ENCODE results near the gene TBC1D13. TPM values are rescaled to one million over a fixed set of nuclear protein-coding genes. Genes with fewer than 3 reads are reported as not detected.

TBC1D13 gene
- total and polyA plus RNA-seq, 2 of the 4 experiments (the other 2 are of a cell fraction) = 9.1 to 26.4 TPM

DNA sequence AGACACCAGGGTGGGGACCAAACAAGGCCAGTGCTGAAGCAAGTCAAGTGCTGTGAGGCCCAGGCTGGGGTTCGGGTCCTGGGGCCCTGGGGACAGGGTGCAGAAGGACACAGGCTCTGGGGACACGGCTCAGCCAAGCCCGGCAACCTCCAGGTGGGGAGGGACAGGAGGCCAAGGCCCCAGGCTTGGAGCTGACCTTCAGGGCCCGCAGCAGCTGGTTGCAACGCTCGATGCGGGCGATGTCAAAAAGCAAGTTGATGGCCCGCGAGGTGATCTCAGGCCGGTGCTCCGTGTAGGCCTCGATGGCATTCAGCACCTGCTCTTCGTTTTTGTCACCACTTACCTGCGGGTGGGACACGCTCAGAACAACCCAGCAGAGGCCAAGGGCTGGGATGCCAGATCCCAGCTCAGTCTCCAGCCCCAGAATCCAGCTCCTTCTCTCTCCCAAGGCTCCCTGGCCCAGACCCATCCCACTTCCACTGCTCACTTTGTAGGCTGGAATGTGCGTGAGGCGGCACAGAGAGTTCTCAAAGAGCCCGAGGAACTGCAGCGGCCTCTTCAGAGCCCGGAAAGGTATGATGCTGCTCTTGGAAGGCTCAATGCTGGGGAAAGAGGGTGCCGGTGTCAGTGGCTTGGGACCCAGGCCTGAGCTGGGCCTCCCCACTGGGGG, 36.0 kb upstream of the TBC1D13 start:
- in situ Hi-C loops (cut with MboI; ENCODE audit: low sequenced_read_pairs) (no loop called here), dilution Hi-C loops (cut with HindIII; ENCODE audit: low sequenced_read_pairs, unreplicated experiment) (no loop called here), intact Hi-C loops (cut with micrococcal nuclease) (no loop called here)
- Histone ChIP-seq H3K27ac (ENCODE audit: insufficient read depth, low read length) (no peak overlapping the region), H2BK15ac (ENCODE audit: low read depth, low read length) (no peak overlapping the region), H2BK20ac (ENCODE audit: low read depth, low read length) (no peak overlapping the region), H3K9ac (ENCODE audit: low read depth, low read length) (no peak overlapping the region), H3K14ac (replicated peaks; ENCODE audit: low read depth, low read length) (no peak overlapping the region), H2BK120ac (ENCODE audit: low read depth, low read length) (no peak overlapping the region), H4K8ac (ENCODE audit: low read depth in 2 of 2, low read length in 2 of 2) (no peak overlapping the region), H3K9me1 (ENCODE audit: insufficient read depth, low read length) (peaks cover 4% of the 10 kb centered on the region; the same call in 1 of the 2 replicates), H4K20me1 (ENCODE audit: insufficient read depth, low read length) (no peaks in the 10 kb centered on the region), H2AK5ac (ENCODE audit: low read depth, low read length) (no peak overlapping the region), H3K27me3 (ENCODE audit: control insufficient read depth, insufficient read depth, low read length) (no peaks in the 10 kb centered on the region), H3K9me3 (ENCODE audit: control insufficient read depth, insufficient read depth, low read length) (no peaks in the 10 kb centered on the region), H3K79me1 (ENCODE audit: low read depth in 1 of 2, low read length in 2 of 2) (peaks cover 4 to 8% of the 10 kb centered on the region in 2 experiments; a peak in 2 of 4 replicates), H4K5ac (ENCODE audit: low read depth, low read length) (no peak overlapping the region), H3K4me3 (ENCODE audit: insufficient read depth, low read depth, low read length) (no peak overlapping the region), H4K91ac (ENCODE audit: insufficient read depth, low read depth, low read length) (no peak overlapping the region), H3K4me2 (ENCODE audit: low read depth, low read length) (no peak overlapping the region), H3K36me3 (ENCODE audit: control insufficient read depth, insufficient read depth, low read length) (peaks cover 46% of the 10 kb centered on the region), H2AFZ (replicated peaks; ENCODE audit: low read length, poor library complexity) (no peak overlapping the region), H3K4ac (ENCODE audit: low read depth, low read length) (no peak overlapping the region), H3K4me1 (ENCODE audit: control insufficient read depth, insufficient read depth, low read length) (no peaks in the 10 kb centered on the region), H2BK5ac (ENCODE audit: low read depth, low read length, poor library complexity, severe bottlenecking) (no peak overlapping the region), H3K56ac (ENCODE audit: extremely low read depth, insufficient read depth, low read length) (no peak overlapping the region), H2AK9ac (replicated peaks; ENCODE audit: low read depth, low read length, poor library complexity) (no peak overlapping the region), H3K23ac (ENCODE audit: low read depth, low read length) (no peak overlapping the region), H3K18ac (ENCODE audit: low read depth, low read length) (no peak overlapping the region)
- DNase-seq (no peak), ATAC-seq (ENCODE audit: low read depth) (no peak)
- TF ChIP-seq NFE2L2 (IDR thresholded peaks at IDR 0.05; ENCODE audit: low read depth, low read length) = no peak
- TF ChIP-seq, protein P1, sequence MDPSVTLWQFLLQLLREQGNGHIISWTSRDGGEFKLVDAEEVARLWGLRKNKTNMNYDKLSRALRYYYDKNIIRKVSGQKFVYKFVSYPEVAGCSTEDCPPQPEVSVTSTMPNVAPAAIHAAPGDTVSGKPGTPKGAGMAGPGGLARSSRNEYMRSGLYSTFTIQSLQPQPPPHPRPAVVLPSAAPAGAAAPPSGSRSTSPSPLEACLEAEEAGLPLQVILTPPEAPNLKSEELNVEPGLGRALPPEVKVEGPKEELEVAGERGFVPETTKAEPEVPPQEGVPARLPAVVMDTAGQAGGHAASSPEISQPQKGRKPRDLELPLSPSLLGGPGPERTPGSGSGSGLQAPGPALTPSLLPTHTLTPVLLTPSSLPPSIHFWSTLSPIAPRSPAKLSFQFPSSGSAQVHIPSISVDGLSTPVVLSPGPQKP (IDR thresholded peaks at IDR 0.05; ENCODE audit: borderline replicate concordance, low read depth, low read length) = no peak
- TF ChIP-seq RAD21 (IDR thresholded peaks at IDR 0.05; ENCODE audit: low read length) = no peak
- no peak for TF ChIP-seq CHD1 (IDR thresholded peaks at IDR 0.05; ENCODE audit: low read depth, low read length)
- WGBS, 2 experiments (ENCODE audit: extremely low coverage in 2 of 2, insufficient read length in 1 of 2) = 91% methylated on average over 14 of the region's 22 CpGs; no CpG with 5 or more reads in 1 of the 2 experiments
- CTCF ChIA-PET = no interaction called here
- no TSS peak for BruUV-seq (replicated peaks)
- POLR2A ChIA-PET (ENCODE audit: unreplicated experiment) = no interaction called here

Data from IMR-90 (cell line).